Measurements from ENCODE around the gene MGST2.

GRCh38 chr4:139625482-139625881 is 40.1 kb upstream of the MGST2 start:
- TF ChIP-seq CTCF (IDR thresholded peaks at IDR 0.05; ENCODE audit: insufficient read depth, low read depth, low read length) (no peak), EZH2 (IDR thresholded peaks at IDR 0.05; ENCODE audit: insufficient read depth, low read length) (no peak)
